Mesendoderm (in vitro differentiated cells): ENCODE results near the gene DGKH.
"Not testable (repeated sequence)": the region's sequence is repeated elsewhere in the genome, so short reads cannot be mapped to it uniquely, and the experiment has no call there.

Source experiments
- DNase-seq: peaks from one replicate; pipeline ENCODE4 v3.0.0; 2013
- H2AK5ac ChIP-seq: 2 replicates; pipeline ENCODE4 v1.6.1; 2013; ENCODE audit warnings: low read length, inconsistent platforms
- H2BK120ac ChIP-seq: 2 replicates; pipeline ENCODE4 v1.6.1; 2013; ENCODE audit warnings: low read depth, mild to moderate bottlenecking, low read length, moderate library complexity, mixed read lengths
- H2BK15ac ChIP-seq: replicated peaks from 2 replicates; pipeline ENCODE4 v1.6.1; 2013; ENCODE audit warnings: low read depth, mild to moderate bottlenecking, moderate library complexity
- H2BK5ac ChIP-seq: 2 replicates; pipeline ENCODE4 v1.6.1; 2013; ENCODE audit warnings: low read length, inconsistent platforms
- H3K18ac ChIP-seq: 2 replicates; pipeline ENCODE4 v1.6.1; 2013; ENCODE audit warnings: mild to moderate bottlenecking, low read length, mixed read lengths
- H3K23ac ChIP-seq: one replicate; pipeline ENCODE4 v1.6.1; 2013; ENCODE audit warnings: low read length
- H3K27ac ChIP-seq: 2 replicates; pipeline ENCODE4 v1.5.1; 2013; ENCODE audit warnings: low read depth, mild to moderate bottlenecking, inconsistent platforms, low read length, moderate library complexity
- H3K27me3 ChIP-seq: 2 replicates; pipeline ENCODE4 v1.6.1; 2013; ENCODE audit warnings: low read length, control low read depth, mild to moderate bottlenecking, inconsistent platforms; ENCODE audit not compliant: insufficient read depth, poor library complexity
- H3K36me3 ChIP-seq: 2 replicates; pipeline ENCODE4 v1.6.1; 2013; ENCODE audit warnings: low read length, inconsistent platforms; ENCODE audit not compliant: control insufficient read depth, insufficient read depth
- H3K4ac ChIP-seq: one replicate; pipeline ENCODE4 v1.6.1; 2013; ENCODE audit warnings: low read depth, mild to moderate bottlenecking, low read length, moderate library complexity
- H3K4me1 ChIP-seq: 2 replicates; pipeline ENCODE4 v1.6.1; 2013; ENCODE audit warnings: low read depth, low read length, inconsistent platforms; ENCODE audit not compliant: control insufficient read depth
- H3K4me2 ChIP-seq: 2 replicates; pipeline ENCODE4 v1.6.1; 2013; ENCODE audit warnings: low read length
- H3K4me3 ChIP-seq: 2 replicates; pipeline ENCODE4 v1.5.1; 2013; ENCODE audit warnings: mild to moderate bottlenecking, low read length
- H3K56ac ChIP-seq: one replicate; pipeline ENCODE4 v1.6.1; 2013; ENCODE audit warnings: low read length
- H3K79me1 ChIP-seq: 2 replicates; pipeline ENCODE4 v1.6.1; 2013; ENCODE audit warnings: low read length, inconsistent platforms
- H3K79me2 ChIP-seq: 2 replicates; pipeline ENCODE4 v1.6.1; 2013; ENCODE audit warnings: mild to moderate bottlenecking, low read length; ENCODE audit not compliant: control insufficient read depth, insufficient read depth
- H3K9ac ChIP-seq: 2 replicates; pipeline ENCODE4 v1.6.1; 2013; ENCODE audit warnings: low read length, inconsistent platforms
- H4K5ac ChIP-seq: one replicate; pipeline ENCODE4 v1.6.1; 2013; ENCODE audit warnings: low read length
- H4K8ac ChIP-seq: one replicate; pipeline ENCODE4 v1.6.1; 2013; ENCODE audit warnings: low read depth, mild to moderate bottlenecking, control low read depth, low read length, moderate library complexity
- WGBS: extraction: QIAGEN DNeasy Blood & Tissue Kit; methylation state at CpG from one replicate; pipeline ENCODE4 v1.1.7; 2013; ENCODE audit warnings: low lambda C conversion rate, missing lambda C conversion rate; ENCODE audit not compliant: insufficient coverage; ENCODE audit errors: extremely low coverage; 5-methylcytosine and 5-hydroxymethylcytosine counted together

DGKH gene

DNA sequence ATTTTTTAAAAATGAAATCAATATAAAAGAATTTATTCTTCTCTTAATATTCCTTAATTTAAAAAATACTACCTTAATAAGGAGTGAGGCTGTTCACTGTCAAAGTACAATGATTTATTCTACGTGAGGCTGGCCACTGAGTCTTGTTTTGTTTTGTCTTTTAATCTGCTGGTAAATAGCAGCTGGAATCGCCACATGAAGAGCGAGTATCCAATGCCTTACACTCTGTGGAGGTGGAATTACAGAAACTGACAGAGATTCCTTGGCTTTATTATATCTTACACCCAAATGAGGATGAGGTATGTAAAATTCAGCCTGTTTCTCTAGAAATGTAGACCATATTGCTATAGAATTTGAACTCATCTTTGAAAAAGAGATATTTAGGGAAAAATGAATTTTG is 170.6 kb downstream of the DGKH start:
- H2AK5ac ChIP-seq, result no peak overlapping the region
- DNase-seq, result no peak
- H3K4me1 ChIP-seq, result no peaks in the 10 kb centered on the region
- WGBS, result no CpG with 5 or more reads among the region's 3 CpGs
- H3K4me2 ChIP-seq, result no peak overlapping the region
- H3K79me1 ChIP-seq, result no peaks in the 10 kb centered on the region
- H3K4ac ChIP-seq, result no peak overlapping the region
- no peak overlapping the region for H2BK120ac ChIP-seq
- H3K4me3 ChIP-seq, result no peak overlapping the region
- H3K36me3 ChIP-seq, result no peaks in the 10 kb centered on the region
- H2BK15ac ChIP-seq, result no peak overlapping the region
- no peak overlapping the region for H4K8ac ChIP-seq
- no peak overlapping the region for H3K18ac ChIP-seq
- H3K9ac ChIP-seq, result no peak overlapping the region
- no peaks in the 10 kb centered on the region for H3K79me2 ChIP-seq
- H3K27me3 ChIP-seq, result no peaks in the 10 kb centered on the region
- H3K27ac ChIP-seq, result no peak overlapping the region
- H2BK5ac ChIP-seq, result no peak overlapping the region
- H4K5ac ChIP-seq, result no peak overlapping the region
- H3K23ac ChIP-seq, result no peak overlapping the region
- H3K56ac ChIP-seq, result no peak overlapping the region

DNA sequence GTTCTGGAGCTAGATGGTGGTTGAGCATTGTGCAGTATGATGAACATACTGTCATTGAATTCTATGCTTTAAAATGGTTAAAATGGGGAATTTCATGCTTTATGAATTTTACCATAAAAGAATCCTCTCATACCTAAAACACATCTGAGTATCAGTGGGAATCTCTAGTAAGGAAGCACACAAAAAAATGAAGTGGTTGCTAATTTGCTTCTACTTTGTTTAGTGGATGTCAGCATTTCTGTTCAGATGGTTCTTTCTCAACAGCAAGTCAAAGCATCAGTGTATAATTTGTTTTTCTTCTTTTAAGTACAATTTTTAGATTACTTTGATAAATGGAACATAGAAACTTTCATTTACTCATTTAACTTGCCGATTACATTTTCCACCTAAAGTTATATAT is 171.4 kb downstream of the DGKH start:
- H2AK5ac ChIP-seq, result no peak overlapping the region
- no peaks in the 10 kb centered on the region for H3K4me1 ChIP-seq
- H3K9ac ChIP-seq, result no peak overlapping the region
- H4K8ac ChIP-seq, result no peak overlapping the region
- no peak overlapping the region for H2BK5ac ChIP-seq
- H3K23ac ChIP-seq, result no peak overlapping the region
- H3K79me1 ChIP-seq, result no peaks in the 10 kb centered on the region
- H3K4ac ChIP-seq, result no peak overlapping the region
- no peak overlapping the region for H3K56ac ChIP-seq
- H3K27ac ChIP-seq, result no peak overlapping the region
- H4K5ac ChIP-seq, result no peak overlapping the region
- H3K4me3 ChIP-seq, result no peak overlapping the region
- H3K27me3 ChIP-seq, result no peaks in the 10 kb centered on the region
- no peak overlapping the region for H2BK15ac ChIP-seq
- DNase-seq, result no peak
- H3K4me2 ChIP-seq, result no peak overlapping the region
- H2BK120ac ChIP-seq, result no peak overlapping the region
- H3K36me3 ChIP-seq, result no peaks in the 10 kb centered on the region
- H3K79me2 ChIP-seq, result no peaks in the 10 kb centered on the region
- WGBS, result no CpG with 5 or more reads among the region's 1 CpG
- H3K18ac ChIP-seq, result no peak overlapping the region

DNA sequence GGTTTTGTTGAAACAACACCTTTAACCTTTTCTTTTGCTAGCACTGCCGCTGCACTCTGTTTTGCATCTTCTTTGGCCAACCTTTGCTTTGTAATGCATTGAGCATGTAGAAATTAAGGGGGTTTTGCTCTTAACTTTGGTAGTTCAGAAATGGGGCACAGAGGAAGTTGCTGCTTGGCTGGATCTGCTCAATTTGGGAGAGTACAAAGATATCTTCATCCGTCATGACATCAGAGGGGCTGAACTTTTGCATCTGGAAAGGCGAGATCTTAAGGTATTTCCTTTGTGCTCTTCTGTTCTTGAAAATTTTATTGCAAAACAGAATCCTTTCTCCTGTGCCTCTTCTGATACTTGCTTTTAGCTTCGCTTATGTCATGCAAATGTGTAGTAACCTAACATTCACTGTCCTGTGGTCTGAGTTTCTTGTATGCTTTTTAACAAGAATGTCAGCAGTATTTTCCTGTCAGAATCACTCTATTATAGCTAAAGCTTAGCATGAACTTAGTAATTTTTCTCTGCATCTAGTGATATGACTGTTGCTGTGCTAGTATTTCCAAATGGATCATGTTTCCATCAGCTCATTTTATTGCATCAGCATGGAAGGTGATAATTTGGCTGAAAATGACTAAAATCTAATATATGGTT is 172.8 kb downstream of the DGKH start:
- H2BK5ac ChIP-seq, result no peak overlapping the region

DNA sequence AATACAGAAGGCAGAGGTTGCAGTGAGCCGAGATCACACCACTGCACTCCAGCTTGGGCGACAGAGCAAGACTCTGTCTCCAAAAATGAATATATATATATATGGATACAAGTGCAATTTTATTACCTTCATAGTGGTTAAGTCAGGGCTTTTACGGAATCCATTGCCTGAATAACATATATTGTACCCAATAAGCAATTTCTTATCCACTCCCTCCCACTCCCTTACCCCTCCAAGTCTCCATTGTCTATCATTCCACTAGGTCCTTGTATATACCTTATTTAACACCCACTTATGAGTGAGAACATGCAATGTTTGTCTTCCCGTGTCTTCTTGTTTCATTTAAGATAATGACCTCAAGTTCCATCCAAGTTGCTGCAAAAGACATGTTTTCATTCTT is 175.2 kb downstream of the DGKH start:
- no peaks in the 10 kb centered on the region for H3K27me3 ChIP-seq
- H3K9ac ChIP-seq, result no peak overlapping the region
- no CpG with 5 or more reads among the region's 4 CpGs for WGBS
- H3K23ac ChIP-seq, result no peak overlapping the region
- H2AK5ac ChIP-seq, result no peak overlapping the region
- no peaks in the 10 kb centered on the region for H3K4me1 ChIP-seq
- no peak overlapping the region for H3K27ac ChIP-seq
- no peak overlapping the region for H2BK120ac ChIP-seq
- H4K5ac ChIP-seq, result no peak overlapping the region
- H3K79me1 ChIP-seq, result no peaks in the 10 kb centered on the region
- no peaks in the 10 kb centered on the region for H3K79me2 ChIP-seq
- H3K4ac ChIP-seq, result no peak overlapping the region
- no peak overlapping the region for H2BK15ac ChIP-seq
- no peak overlapping the region for H3K4me2 ChIP-seq
- no peak overlapping the region for H3K56ac ChIP-seq
- no peak for DNase-seq
- H4K8ac ChIP-seq, result no peak overlapping the region
- no peak overlapping the region for H2BK5ac ChIP-seq
- no peak overlapping the region for H3K4me3 ChIP-seq
- H3K18ac ChIP-seq, result no peak overlapping the region
- no peaks in the 10 kb centered on the region for H3K36me3 ChIP-seq

More for the DNA sequence above, 172.8 kb downstream of the DGKH start:
- no peak overlapping the region for H3K9ac ChIP-seq
- no peak overlapping the region for H3K56ac ChIP-seq
- H3K23ac ChIP-seq, result no peak overlapping the region
- H3K4ac ChIP-seq, result no peak overlapping the region
- H3K79me2 ChIP-seq, result no peaks in the 10 kb centered on the region
- H2BK120ac ChIP-seq, result no peak overlapping the region
- H4K8ac ChIP-seq, result no peak overlapping the region
- no peaks in the 10 kb centered on the region for H3K27me3 ChIP-seq
- H3K27ac ChIP-seq, result no peak overlapping the region
- H3K4me2 ChIP-seq, result no peak overlapping the region
- no peak overlapping the region for H4K5ac ChIP-seq
- no peaks in the 10 kb centered on the region for H3K79me1 ChIP-seq
- H2BK15ac ChIP-seq, result no peak overlapping the region
- H2AK5ac ChIP-seq, result no peak overlapping the region
- H3K4me1 ChIP-seq, result no peaks in the 10 kb centered on the region
- no peaks in the 10 kb centered on the region for H3K36me3 ChIP-seq
- H3K4me3 ChIP-seq, result no peak overlapping the region
- no CpG with 5 or more reads among the region's 4 CpGs for WGBS
- no peak for DNase-seq
- no peak overlapping the region for H3K18ac ChIP-seq

DNA sequence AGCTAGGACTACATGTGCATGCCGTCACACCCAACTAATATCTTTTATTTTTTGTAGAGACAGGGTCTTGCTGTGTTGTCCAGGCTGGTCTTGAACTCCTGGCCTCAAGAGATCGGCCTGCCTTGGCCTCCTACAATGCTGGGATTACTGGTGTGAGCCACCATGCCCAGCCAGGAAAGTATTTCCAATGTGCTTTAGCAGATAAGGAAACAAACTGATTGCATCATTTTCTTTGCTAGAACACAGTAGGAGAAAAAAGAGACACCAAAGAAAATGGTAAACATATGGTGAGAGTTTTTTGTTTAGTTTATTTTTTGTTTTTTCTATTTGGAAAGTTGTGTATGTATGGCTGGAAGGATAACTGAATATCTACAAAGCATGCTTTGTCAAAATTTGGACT is 176.6 kb downstream of the DGKH start:
- WGBS, result no CpG with 5 or more reads among the region's 2 CpGs
- Histone ChIP-seq H3K36me3 (no peaks in the 10 kb centered on the region), H4K5ac (no peak overlapping the region), H2BK120ac (no peak overlapping the region), H2BK5ac (no peak overlapping the region), H3K18ac (no peak overlapping the region), H3K23ac (no peak overlapping the region), H4K8ac (no peak overlapping the region), H3K27ac (no peak overlapping the region), H3K27me3 (no peaks in the 10 kb centered on the region), H3K4me3 (no peak overlapping the region), H3K4me1 (no peaks in the 10 kb centered on the region), H3K79me2 (no peaks in the 10 kb centered on the region), H2AK5ac (no peak overlapping the region), H3K56ac (no peak overlapping the region), H3K9ac (no peak overlapping the region), H3K4ac (no peak overlapping the region), H3K79me1 (no peaks in the 10 kb centered on the region), H2BK15ac (no peak overlapping the region), H3K4me2 (no peak overlapping the region)
- no peak for DNase-seq

DNA sequence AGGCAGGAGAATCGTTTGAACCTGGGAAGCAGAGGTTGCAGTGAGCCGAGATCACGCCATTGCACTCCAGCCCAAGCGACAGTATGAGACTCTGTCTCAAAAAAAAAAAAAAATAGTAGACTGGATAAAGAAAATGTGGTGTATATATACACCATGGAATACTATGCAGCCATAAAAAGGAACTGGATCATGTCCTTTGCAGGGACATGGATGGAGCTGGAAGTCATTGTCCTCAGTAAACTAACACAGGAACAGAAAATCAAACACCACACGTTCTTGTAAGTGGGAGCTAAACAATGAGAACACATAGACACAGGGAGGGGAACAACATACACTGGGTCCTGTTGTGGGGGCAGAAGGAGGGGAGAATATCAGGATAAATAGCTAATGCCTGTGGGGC is 178.3 kb downstream of the DGKH start:
- not testable (repeated sequence) for H4K5ac ChIP-seq, H3K27me3 ChIP-seq, H3K18ac ChIP-seq, H4K8ac ChIP-seq, H3K4me3 ChIP-seq, H2BK120ac ChIP-seq, H3K4me1 ChIP-seq, H3K56ac ChIP-seq, H3K4ac ChIP-seq, H3K36me3 ChIP-seq, H3K23ac ChIP-seq, DNase-seq, H2AK5ac ChIP-seq, H3K27ac ChIP-seq, H3K79me1 ChIP-seq, H2BK5ac ChIP-seq, H3K4me2 ChIP-seq, H3K79me2 ChIP-seq, H3K9ac ChIP-seq, H2BK15ac ChIP-seq
- WGBS, result no CpG with 5 or more reads among the region's 5 CpGs
